ENCODE data around the gene SETD3.

SETD3 gene

DNA sequence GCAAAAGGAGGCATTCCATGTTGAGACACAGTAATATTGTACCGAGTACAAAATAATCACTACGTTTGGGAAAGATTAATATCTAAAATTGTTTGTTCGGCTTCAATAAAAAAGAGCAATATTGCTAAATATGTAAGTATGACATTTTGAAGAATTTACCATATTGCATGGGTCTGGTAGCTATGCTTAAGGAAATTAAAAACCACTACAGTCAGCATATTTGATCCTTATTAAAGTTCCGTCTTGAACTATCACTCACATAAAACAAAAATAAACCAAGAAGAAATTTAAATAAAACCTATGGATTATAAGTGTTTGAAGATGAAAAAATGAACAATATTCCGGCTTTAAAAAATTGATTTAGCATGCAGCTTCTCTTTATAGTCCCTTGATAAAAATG is 63.8 kb downstream of the SETD3 start:
- DNase-seq: no peak

GRCh38 chr14:99415496-99416281 is 65.0 kb downstream of the SETD3 start:
- DNase-seq: peak; percentile 58

DNA sequence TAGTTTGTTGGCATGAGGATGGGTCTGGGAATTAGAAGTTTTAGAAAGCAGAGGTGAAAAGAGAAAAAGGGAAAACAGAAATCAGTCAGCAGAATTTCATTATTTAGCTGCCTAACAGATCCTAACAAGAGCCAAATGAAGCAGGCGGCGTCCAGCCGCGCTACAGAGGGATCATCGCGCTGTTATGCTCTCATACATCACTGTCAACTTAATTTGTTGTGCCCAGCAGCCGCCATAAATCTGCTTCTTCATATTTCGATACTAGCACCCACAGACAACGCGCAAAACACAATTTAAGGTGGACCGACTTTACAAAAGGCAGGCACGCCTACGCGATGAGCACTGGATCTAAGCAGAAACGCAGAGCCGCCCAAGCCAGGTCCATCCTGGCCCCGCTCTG is 66.7 kb downstream of the SETD3 start:
- DNase-seq: no peak

DNA sequence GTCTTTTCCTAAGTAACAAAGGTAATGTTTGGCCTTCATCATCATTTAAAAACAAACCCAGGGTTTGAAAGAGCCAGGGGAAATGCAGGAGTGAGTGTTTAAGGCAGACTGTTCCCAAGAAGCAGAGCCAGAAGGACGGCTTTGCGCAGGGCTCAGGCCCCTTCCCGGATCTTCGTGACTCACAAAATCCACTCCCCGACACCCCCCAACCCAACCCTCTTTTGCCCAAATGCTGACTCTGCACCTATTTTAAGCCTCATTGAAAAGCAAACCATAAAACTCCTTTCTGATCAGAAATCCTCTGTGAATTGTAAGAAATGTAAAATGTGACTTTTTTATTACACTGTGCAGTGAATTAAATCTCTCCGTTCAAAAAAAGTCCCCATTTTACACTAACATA is 67.5 kb downstream of the SETD3 start:
- no peak for DNase-seq

DNA sequence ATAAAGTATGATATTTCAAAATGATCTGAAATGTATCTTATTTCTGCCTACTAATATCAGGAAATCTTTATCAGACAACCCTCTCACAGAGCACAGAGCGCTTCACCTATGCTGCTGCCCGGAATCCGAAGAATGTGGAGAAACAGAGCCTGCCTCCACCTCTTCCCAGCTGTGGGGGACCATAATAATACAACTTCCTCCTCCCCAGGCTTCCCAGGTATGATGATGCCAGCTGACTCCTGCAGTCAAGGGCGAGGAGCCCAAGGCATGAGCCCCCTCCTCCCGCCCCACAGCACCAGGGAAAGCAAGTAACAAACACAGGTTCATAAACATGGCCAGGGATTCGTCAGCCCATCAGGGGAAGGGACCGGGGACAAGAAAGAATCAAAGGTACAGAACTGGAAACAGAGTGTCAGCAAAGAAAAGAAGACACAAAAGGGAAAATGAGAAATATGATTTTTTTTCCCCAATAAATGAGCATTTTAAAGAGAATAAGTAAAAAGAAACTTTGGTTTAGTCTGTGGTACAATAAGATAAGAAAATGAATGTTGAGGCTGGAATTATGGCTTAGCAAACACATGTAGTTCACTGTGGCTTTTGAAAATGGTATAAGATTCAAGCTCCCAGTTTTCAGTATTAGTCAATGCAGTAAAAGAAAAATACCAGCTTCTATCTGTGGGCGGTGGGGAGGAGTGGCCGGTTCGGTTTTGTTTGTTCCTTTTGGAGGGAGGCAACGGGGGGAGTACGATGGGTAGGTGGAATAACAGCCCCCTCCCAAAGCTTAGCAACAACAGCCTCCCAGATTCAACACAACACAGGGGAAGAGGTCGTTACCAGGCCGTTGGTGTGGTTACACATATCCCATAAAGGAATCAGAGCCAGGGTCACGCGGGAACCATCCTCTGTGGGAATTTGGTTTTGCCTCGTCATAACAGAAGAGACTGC is 68.3 kb downstream of the SETD3 start:
- DNase-seq: no peak

DNA sequence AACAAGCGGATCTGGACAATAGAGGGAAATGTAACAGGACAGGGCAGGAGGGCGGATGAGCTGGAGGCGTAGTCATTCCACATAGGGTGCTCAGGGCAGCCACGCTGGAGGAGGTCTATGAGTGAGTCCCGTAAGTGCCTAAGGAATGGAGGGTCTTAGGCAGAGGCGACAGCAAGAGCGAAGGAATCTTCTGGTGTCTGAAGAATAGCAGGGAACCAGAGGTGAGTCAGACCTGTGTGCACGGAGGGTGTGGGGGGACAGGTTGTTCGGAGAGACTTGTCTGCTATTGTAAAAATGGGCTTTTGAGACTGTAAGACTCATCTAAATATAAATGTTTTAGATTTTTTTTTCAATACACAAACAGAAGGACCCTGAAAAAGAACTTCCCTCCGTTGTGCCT is 70.6 kb downstream of the SETD3 start:
- no peak for DNase-seq

GRCh38 chr14:99408971-99409289 is 71.7 kb downstream of the SETD3 start:
- DNase-seq: no peak

DNA sequence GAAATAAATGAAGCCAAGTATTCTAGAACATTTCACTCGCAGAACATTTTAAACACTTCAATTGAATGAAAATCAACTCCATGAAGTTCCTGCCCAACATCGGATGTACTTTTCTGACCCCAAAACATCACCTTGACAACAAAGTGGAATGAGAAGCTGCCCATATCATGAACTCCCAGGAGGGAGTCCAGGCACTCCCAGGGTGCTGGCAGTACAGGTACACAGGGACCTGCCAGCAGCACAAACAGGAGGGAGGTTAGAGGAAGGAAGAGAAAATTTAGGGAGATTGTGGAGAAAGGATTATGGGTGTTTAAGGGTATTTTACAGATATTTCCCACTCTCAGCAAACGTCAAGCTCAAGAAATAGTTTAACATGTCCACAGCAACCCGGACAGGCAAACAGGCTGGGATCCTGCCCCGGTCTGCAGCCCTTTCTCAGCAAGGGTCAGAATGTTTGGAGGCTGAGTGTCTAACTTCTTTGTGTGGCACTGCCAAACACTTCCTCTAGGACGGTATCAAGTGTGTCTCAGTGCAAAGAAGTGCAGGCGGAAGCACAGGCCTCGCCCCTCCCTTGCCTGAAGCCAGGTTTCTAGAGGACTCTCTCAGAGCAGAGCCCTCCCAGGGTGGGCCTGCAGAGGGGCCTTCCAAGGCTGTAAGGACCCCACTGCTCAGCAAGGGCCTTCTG is 72.2 kb downstream of the SETD3 start:
- no peak for DNase-seq

DNA sequence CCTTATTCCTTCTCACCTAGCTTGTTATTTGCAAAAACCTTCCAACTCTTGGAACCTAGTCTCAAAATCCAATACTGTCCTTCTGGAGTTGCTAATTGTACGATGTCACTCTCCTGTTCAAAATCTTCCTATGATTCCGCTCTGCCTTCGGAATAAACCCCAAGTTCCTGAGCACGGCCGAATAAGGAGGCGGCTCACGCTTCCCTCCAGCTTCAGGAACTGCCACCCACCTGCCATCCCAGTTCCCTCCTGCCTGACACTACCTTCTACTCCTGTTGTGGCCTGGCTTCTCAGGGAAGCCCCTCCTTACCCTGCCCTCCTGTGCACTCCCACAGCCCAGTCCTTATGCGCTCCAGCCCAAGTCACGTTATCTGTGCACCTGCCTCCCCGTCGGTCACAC is 73.2 kb downstream of the SETD3 start:
- no peak for DNase-seq

GRCh38 chr14:99402950-99403349 is 77.7 kb downstream of the SETD3 start:
- DNase-seq: no peak

- no peak for DNase-seq
These were observed 78.4 kb downstream of the SETD3 start for GRCh38 chr14:99402285-99402648.

DNA sequence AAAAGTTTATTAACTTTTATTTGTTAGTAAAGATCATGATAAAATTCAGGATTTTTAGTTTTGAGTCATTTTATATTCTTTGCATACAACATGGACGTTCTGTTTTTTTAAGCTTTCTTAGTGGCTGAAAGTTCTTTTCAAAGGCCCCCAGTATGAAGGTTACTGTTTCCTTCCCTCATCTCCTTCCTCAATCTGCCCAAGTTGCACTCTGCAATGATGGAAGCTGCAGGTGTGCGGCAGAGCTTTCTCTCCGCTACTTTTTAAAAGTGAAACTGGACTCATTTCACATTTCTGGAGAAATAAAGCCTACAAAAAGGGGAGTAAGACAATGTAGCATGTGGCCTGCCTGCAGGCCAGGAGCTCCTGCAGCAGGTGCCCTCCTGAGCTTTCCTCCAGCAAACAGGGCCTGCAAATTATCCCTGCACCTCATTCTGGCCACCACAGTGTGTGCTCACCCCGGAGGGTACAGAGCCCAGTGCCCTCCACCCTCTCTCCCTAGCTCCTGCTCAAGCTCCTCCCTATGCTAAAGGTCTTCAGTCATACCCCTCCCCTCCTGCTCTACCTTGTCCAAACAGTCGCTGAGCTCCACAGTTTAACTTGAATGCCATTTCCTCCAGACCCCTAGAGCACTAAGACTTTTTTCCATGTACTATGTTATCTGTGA is 78.9 kb downstream of the SETD3 start:
- DNase-seq: no peak

DNA sequence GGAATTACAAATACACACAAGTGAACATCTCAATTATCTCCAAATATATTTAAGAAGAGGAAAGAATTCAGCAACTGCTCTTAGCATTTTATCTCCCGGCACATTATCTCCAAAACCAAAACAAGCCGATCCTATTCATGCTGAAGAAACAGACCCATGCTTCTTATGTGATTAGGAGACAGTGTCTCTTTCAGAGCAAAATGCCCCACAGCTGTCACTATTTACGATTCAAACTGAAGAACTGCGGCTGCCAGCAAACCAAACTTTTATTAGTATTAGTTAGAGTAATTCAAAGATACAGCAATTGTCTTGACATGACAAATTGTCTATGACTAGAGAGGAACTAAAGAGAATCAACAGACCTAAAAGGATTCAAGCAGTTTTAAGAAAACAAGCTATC is 79.4 kb downstream of the SETD3 start:
- no peak for DNase-seq

DNA sequence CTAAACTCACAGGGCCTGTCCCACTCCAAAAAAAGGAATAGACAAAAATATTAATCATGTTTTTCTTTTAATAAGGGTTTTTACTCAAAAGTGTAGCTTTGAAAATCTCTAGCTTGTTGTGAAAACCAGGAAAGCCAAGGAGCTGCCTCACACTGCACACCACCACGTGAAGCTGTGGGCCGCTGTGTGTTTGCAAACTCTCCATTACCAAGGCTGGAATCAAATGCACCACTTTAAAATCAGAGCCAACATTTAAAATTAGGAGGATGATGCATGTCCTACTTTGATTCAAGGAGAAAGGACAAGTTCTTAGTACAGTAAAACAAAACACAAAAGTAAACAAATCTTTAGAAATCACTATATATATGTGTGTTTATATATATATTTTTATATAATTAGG is 83.0 kb downstream of the SETD3 start:
- no peak for DNase-seq

DNA sequence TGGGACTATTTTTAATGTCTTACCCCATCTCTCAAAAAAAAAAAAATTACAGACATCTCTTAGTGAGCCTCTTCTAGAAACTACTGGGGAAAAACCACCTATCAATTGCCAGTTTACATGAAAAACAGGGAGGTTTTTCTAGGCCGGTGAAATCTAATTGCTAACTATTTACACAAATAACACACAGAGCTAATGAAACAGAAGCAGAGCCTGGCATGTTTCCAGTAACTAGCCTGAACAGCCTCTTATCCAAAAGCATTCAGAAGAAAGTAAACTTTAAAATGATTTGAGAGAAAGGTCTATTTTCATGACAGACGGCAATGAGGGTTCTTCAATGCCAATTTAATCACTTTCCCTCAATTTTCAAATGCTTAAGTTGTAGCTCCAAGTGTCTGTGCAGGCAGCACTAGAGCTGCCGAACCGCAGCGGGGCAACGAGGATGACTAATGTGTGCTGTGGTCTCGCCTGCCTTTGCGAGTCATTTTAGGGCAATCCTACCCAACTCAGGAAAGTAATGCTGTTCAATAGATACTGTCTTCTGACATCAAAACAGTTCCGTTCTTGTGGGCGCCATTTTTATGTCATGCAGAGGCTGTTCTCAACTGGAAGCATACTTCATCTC is 84.6 kb downstream of the SETD3 start:
- DNase-seq: no peak

DNA sequence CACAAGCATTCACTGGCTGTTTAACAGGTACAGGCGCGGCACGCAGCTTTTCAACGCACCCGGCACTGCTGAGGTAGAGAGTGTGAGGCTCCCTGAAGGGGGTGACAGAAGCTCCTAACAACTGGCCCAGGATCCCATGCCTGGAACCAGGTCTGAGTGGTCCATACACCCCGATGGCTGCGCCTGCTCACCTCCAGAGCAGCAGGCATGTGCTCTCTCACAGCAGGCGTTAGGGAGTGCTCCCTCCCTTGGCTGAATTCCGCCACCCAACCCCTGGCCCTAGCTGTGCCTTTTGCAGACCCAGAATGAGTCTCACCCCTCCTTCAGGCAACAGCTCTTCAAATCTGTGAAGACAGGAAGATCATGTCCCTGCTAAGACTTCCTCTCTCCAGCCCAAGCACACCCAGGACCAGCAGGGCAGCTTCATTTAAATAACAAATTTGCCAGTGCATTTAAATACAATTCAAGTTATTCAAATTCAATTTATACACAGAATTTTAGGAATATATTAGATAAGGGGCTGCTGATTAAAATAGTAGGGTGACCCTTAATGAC is 86.0 kb downstream of the SETD3 start:
- DNase-seq: no peak

DNA sequence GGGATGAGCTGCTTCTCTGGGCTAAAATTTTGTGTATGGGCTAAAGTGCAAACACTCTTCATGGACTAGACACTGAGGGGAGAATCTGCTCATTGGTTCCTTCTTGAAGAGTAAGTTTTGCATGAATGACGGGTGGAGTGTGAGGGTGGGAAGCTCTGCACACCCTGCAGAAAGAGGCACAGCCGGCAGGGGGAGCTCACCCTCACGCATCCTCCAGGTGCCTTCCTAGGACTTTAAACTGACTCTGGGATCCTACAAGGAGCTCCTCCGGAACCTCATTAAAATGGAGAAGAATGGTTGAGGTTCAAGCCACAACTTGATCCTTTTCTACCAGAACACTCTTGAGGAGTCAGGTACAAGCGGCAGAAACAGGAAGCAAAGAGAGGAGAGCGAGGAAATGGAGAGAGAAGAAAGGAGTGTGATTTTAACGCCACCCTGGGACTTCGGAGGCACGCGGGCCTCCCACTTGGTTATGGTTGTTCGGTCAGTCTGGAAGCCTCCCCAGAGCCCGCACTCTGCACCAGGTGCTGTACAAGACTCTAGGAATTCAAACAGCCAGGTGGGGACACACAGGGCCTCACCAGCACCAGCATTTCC is 87.5 kb downstream of the SETD3 start:
- no peak for DNase-seq

GRCh38 chr14:99391671-99392070 is 89.0 kb downstream of the SETD3 start:
- no peak for DNase-seq

- DNase-seq: no peak
These were observed 91.4 kb downstream of the SETD3 start for GRCh38 chr14:99389174-99389826.

DNA sequence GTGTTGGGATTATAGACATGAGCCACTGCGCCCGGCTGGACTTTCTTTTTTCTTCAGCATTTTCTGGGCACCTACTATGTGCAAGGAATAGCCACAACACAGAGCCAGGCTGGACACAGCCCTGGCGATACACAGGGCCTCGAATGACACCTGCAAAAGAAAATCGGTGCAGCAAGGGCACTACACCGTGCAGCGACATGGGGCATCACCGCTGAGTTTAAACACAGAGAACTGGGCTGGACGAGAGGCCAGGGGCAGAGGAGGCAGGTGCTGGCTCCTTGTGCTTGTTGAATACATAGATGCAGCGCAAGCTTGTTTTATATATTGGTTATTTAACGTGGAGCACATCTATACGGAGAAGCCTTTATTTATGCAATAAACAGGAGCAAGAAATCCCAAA is 92.4 kb downstream of the SETD3 start:
- DNase-seq: no peak

DNA sequence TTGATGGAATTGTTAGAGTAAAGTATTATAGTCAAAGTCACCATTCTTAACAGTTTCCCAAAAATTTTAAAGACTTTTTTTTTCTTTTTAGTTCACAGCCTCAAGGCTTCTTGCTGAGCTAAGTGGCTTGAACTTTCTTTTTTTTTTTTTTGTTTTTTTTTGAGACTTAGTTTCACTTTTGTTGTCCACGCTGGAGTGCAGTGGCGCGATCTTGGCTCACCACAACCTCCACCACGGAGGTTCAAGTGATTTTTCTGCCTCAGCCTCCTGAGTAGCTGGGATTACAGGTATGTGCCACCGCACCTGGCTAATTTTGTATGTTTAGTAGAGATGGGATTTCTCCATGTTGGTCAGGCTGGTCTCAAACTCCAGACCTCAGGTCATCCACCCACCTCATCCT is 92.8 kb downstream of the SETD3 start:
- no peak for DNase-seq

All from GDM1 (cell line).